Stimulated activated CD8-positive, alpha-beta memory T cell treated with anti-CD3 and anti-CD28 coated beads, Interleukin-7, amount 100 ng/mL, for 4 hours (primary cell): Measurements from ENCODE around the gene TIA1.

Experiments
- DNase-seq, 2 donors: peaks; one replicate each; pipeline ENCODE4 v3.0.0-alpha.2; 2020; ENCODE audit warnings: low read depth in 2 of 2

Gene TIA1

GRCh38 chr2:70160545-70160944 lies 87.9 kb downstream of the TIA1 start:
- DNase-seq, result no peak
